H1 (cell line): ENCODE results near the gene UBL4A.
"Not testable (repeated sequence)": the region's sequence is repeated elsewhere in the genome, so short reads cannot be mapped to it uniquely, and the experiment has no call there.

Experiments used
- ATF2 ChIP-seq: IDR thresholded peaks from 2 replicates; pipeline ENCODE4 v1.6.1; 2012; ENCODE audit warnings: low read length, inconsistent platforms
- CBX5 ChIP-seq: fragments of 300-800, 300-1000 bp; sonication (generic); IDR thresholded peaks from 2 replicates; pipeline ENCODE4 v1.7.1; 2016; ENCODE audit warnings: antibody characterized with exemption, low read length, low read depth
- CHD2 ChIP-seq: IDR thresholded peaks from 2 replicates; pipeline ENCODE4 v1.6.1; 2012; ENCODE audit warnings: low read length, improper control_type of control experiment
- CTCF ChIP-seq, 3 experiments: IDR thresholded peaks; 1 replicate in 2 of 3; 2 replicates in 1 of 3; pipeline versions ENCODE4 v1.5.1 to v1.6.1; 2011; ENCODE audit warnings: low read length in 3 of 3, mild to moderate bottlenecking in 3 of 3, inconsistent platforms in 2 of 3, low read depth in 1 of 3, moderate library complexity in 1 of 3; ENCODE audit not compliant: insufficient read depth in 1 of 3; ENCODE audit errors: control extremely low read depth in 1 of 3
- GABPA ChIP-seq: IDR thresholded peaks from 2 replicates; pipeline ENCODE4 v1.6.1; 2011; ENCODE audit warnings: mild to moderate bottlenecking, low read length, moderate library complexity, borderline replicate concordance; ENCODE audit not compliant: insufficient read depth
- MAFK ChIP-seq: IDR thresholded peaks from 2 replicates; pipeline ENCODE4 v1.6.1; 2012; ENCODE audit warnings: low read depth, mild to moderate bottlenecking, improper control_type of control experiment, low read length
- RAD21 ChIP-seq, 2 experiments: IDR thresholded peaks in 1 of 2; conservative IDR thresholded peaks in 1 of 2; 2 replicates each; pipeline ENCODE4 v1.6.1; 2011; ENCODE audit warnings: low read depth in 2 of 2, low read length in 2 of 2, improper control_type of control experiment in 1 of 2, inconsistent platforms in 1 of 2, mild to moderate bottlenecking in 1 of 2, moderate library complexity in 1 of 2
- TAF7 ChIP-seq: optimal IDR thresholded peaks from 2 replicates; pipeline ENCODE3; 2011; ENCODE audit warnings: low read depth, mild to moderate bottlenecking, inconsistent platforms, low read length, moderate library complexity, borderline replicate concordance
- USF2 ChIP-seq: IDR thresholded peaks from 2 replicates; pipeline ENCODE4 v1.6.1; 2011; ENCODE audit warnings: low read length, improper control_type of control experiment
- YY1 ChIP-seq: IDR thresholded peaks from 2 replicates; pipeline ENCODE4 v1.6.1; 2011; ENCODE audit warnings: low read depth, mild to moderate bottlenecking, low read length
- ZNF274 ChIP-seq: IDR thresholded peaks from 2 replicates; pipeline ENCODE4 v1.7.0; 2012; ENCODE audit warnings: low read length, borderline replicate concordance; ENCODE audit errors: extremely low read depth

- TF ChIP-seq CTCF (IDR thresholded peaks at IDR 0.05; ENCODE audit: control extremely low read depth in 1 of 3, insufficient read depth in 1 of 3, low read depth in 1 of 3, low read length in 3 of 3); CHD2; USF2; CBX5; RAD21 (IDR thresholded peaks at IDR 0.05 in 1 of 2, conservative IDR thresholded peaks at IDR 0.05 in 1 of 2; ENCODE audit: low read depth in 2 of 2, low read length in 2 of 2); TAF7; MAFK; ZNF274; ATF2; YY1; GABPA: not testable (repeated sequence)
Observed at GRCh38 chrX:154501423-154501822, 15.0 kb upstream of the UBL4A start.
